Uterus (tissue), 2 donors: Measurements from ENCODE around the gene CAMK2N2.

Experiments
- POLR2A ChIP-seq, 2 donors: fragments of 450-650 bp; IDR thresholded peaks; one replicate each; pipeline ENCODE4 v1.6.1; 2016; ENCODE audit warnings: antibody characterized with exemption in 2 of 2, mild to moderate bottlenecking in 1 of 2, moderate library complexity in 1 of 2
- TF ChIP-seq, protein P1 (sequence below), 4 experiments: fragments of 200-600 bp in 2 of 4; fragments of 450-650 bp in 2 of 4; sonication (generic) in 2 of 4; IDR thresholded peaks; one replicate each; pipeline ENCODE4 v1.5.1; 2016 to 2019; ENCODE audit warnings: antibody characterized with exemption in 4 of 4, mild to moderate bottlenecking in 2 of 4, moderate library complexity in 1 of 4

DNA sequence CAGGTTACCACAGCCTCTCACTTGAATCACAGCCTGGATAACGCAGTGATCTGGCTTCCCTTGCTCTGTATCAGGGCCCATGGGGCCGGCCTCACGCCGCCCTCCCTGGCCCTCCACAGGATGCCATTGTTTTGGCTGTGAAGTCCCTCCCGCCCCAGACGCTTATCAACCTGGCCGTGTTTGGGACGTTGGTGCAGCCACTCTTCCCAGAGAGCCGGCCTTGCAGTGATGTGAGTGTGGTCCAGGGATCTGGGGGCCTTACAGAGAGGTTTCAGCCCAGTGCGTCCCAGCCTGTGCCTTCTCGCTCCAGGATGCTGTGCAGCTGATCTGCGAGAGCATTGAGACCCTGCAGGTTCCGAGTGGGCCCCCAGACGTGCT lies 25.3 kb downstream of the CAMK2N2 start:
- TF ChIP-seq, protein P1, sequence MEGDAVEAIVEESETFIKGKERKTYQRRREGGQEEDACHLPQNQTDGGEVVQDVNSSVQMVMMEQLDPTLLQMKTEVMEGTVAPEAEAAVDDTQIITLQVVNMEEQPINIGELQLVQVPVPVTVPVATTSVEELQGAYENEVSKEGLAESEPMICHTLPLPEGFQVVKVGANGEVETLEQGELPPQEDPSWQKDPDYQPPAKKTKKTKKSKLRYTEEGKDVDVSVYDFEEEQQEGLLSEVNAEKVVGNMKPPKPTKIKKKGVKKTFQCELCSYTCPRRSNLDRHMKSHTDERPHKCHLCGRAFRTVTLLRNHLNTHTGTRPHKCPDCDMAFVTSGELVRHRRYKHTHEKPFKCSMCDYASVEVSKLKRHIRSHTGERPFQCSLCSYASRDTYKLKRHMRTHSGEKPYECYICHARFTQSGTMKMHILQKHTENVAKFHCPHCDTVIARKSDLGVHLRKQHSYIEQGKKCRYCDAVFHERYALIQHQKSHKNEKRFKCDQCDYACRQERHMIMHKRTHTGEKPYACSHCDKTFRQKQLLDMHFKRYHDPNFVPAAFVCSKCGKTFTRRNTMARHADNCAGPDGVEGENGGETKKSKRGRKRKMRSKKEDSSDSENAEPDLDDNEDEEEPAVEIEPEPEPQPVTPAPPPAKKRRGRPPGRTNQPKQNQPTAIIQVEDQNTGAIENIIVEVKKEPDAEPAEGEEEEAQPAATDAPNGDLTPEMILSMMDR (IDR thresholded peaks at IDR 0.05): no peak
- TF ChIP-seq POLR2A (IDR thresholded peaks at IDR 0.05): no peak
